GM23248 (cell line): ENCODE measurements around the gene STPG1. TPM values are rescaled to one million over a fixed set of nuclear protein-coding genes. Genes with fewer than 3 reads are reported as not detected.

ENCODE experiments used
- DNase-seq: peaks from one replicate; pipeline ENCODE4 v3.0.0-alpha.2; 2015
- H2AFZ ChIP-seq: fragments of 200-600 bp; sonication (generic); 2 replicates; pipeline ENCODE4 v1.6.1; 2016; ENCODE audit warnings: antibody characterized with exemption
- H3F3A ChIP-seq: fragments of 200-600 bp; sonication (generic); 2 replicates; pipeline ENCODE4 v1.6.1; 2016; ENCODE audit warnings: mild to moderate bottlenecking, antibody characterized with exemption, mixed run types; ENCODE audit not compliant: insufficient read depth
- H3K27ac ChIP-seq: fragments of 200-600 bp; sonication (generic); 2 replicates; pipeline ENCODE4 v1.5.1; 2016; ENCODE audit warnings: mild to moderate bottlenecking
- H3K27me3 ChIP-seq: fragments of 200-600 bp; sonication (generic); replicated peaks from 2 replicates; pipeline ENCODE4 v1.6.1; 2016; ENCODE audit warnings: mild to moderate bottlenecking; ENCODE audit not compliant: insufficient read depth
- H3K36me3 ChIP-seq: fragments of 200-600 bp; sonication (generic); 2 replicates; pipeline ENCODE4 v1.6.1; 2016; ENCODE audit warnings: low read depth, mild to moderate bottlenecking
- H3K4me1 ChIP-seq: fragments of 200-600 bp; sonication (generic); 2 replicates; pipeline ENCODE4 v1.6.1; 2016; ENCODE audit warnings: mild to moderate bottlenecking; ENCODE audit not compliant: insufficient read depth
- H3K4me2 ChIP-seq: fragments of 200-600 bp; sonication (generic); one replicate; pipeline ENCODE4 v1.6.1; 2016; ENCODE audit warnings: mild to moderate bottlenecking; ENCODE audit not compliant: unreplicated experiment
- H3K4me3 ChIP-seq: fragments of 200-600 bp; sonication (generic); 2 replicates; pipeline ENCODE4 v1.5.1; 2016; ENCODE audit warnings: mild to moderate bottlenecking
- H3K79me2 ChIP-seq: fragments of 200-600 bp; sonication (generic); 2 replicates; pipeline ENCODE4 v1.6.1; 2016; ENCODE audit warnings: mild to moderate bottlenecking; ENCODE audit not compliant: insufficient read depth
- H3K9ac ChIP-seq: fragments of 200-600 bp; sonication (generic); 2 replicates; pipeline ENCODE4 v1.6.1; 2016; ENCODE audit warnings: mild to moderate bottlenecking
- H3K9me2 ChIP-seq: fragments of 200-600 bp; sonication (generic); 2 replicates; pipeline ENCODE4 v1.6.1; 2016; ENCODE audit warnings: mixed run types, mild to moderate bottlenecking, moderate library complexity; ENCODE audit not compliant: insufficient read depth
- H3K9me3 ChIP-seq: fragments of 200-600 bp; sonication (generic); one replicate; pipeline ENCODE4 v1.6.1; 2017; ENCODE audit warnings: low read depth
- H4K20me1 ChIP-seq: fragments of 200-600 bp; sonication (generic); 2 replicates; pipeline ENCODE4 v1.6.0; 2016; ENCODE audit not compliant: insufficient read depth
- EZH2 ChIP-seq: fragments of 200-600 bp; sonication (generic); IDR thresholded peaks from 2 replicates; pipeline ENCODE4 v1.6.1; 2018; ENCODE audit warnings: antibody characterized with exemption, mild to moderate bottlenecking; ENCODE audit not compliant: insufficient read depth, poor library complexity, severe bottlenecking
- EZH2phosphoT487 ChIP-seq: fragments of 200-600 bp; sonication (generic); IDR thresholded peaks from 2 replicates; pipeline ENCODE4 v1.6.1; 2018; ENCODE audit warnings: antibody characterized with exemption, moderate library complexity, mild to moderate bottlenecking, low read depth; ENCODE audit not compliant: insufficient read depth
- WGBS, 2 experiments: methylation state at CpG; one replicate each; pipeline ENCODE4 v1.1.6; 2015 to 2017; ENCODE audit warnings: low lambda C conversion rate in 2 of 2, low coverage in 1 of 2; ENCODE audit errors: missing lambda C conversion rate in 2 of 2; 5-methylcytosine and 5-hydroxymethylcytosine counted together
- in situ Hi-C: fragments of 300-500 bp; cut with MboI; formaldehyde crosslinking; loops from 2 replicates; pipeline ENCODE4 v1.15.0; 2020
- polyA plus RNA-seq: library from polyadenylated mRNA; unstranded; fragments of >200 nt; fragmentation: Nextera tagmentation; extraction: Ambion mirVana; gene quantifications from 2 replicates; pipeline ENCODE4 v1.2.1, GENCODE V29; 2016
- total RNA-seq: library from RNA; depleted of rRNA; stranded (reverse); fragments of >200 nt; shearing (Covaris generic); gene quantifications from 2 replicates; pipeline ENCODE4 v1.2.3, GENCODE V29; 2014

Gene STPG1
- total and polyA plus RNA-seq, 2 experiments from 2014 or later, result 7.9 to 9.2 TPM

DNA sequence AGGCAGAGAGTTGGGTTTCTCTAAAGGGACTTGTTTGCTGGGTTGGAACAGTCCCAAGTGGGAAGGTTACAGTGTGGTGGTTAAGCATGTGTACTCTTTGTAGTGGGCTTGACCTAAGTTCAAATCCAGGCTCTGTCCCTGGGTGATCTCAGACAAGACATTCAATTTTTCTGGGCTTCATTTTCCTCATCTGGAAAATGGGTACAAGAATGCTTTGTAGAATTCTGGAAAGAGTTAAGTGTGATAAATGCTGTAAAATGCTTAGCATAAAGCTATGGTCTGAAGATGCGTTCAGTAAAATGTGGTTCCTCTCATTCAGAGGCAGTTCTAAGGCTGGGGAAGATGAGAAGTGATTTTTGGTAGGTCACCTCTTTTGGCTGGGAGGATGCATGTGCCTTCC is 93.6 kb downstream of the STPG1 start:
- no peaks in the 10 kb centered on the region for H3K9me3 ChIP-seq
- in situ Hi-C loops, result no loop called here
- 94 to 100% methylated on average over 1 of the region's 1 CpG for WGBS, 2 experiments
- no peaks in the 10 kb centered on the region for H4K20me1 ChIP-seq
- no peak overlapping the region for H3K9ac ChIP-seq
- H2AFZ ChIP-seq, result no peak overlapping the region
- peaks cover 15% of the 10 kb centered on the region for H3K4me1 ChIP-seq
- no peaks in the 10 kb centered on the region for H3K9me2 ChIP-seq
- no peak overlapping the region for H3K27ac ChIP-seq
- H3K4me2 ChIP-seq, result no peak overlapping the region
- H3F3A ChIP-seq, result peaks cover 13% of the 10 kb centered on the region; the same call in 1 of the 2 replicates
- H3K27me3 ChIP-seq, result peaks cover 26% of the 10 kb centered on the region
- no peak overlapping the region for H3K4me3 ChIP-seq
- H3K36me3 ChIP-seq, result no peaks in the 10 kb centered on the region
- H3K79me2 ChIP-seq, result no peaks in the 10 kb centered on the region
- TF ChIP-seq EZH2phosphoT487 (no peak), EZH2 (no peak)
- no peak for DNase-seq

GRCh38 chr1:24319312-24319863 is 94.2 kb downstream of the STPG1 start, which contains the start of gene GRHL3:
TSS of gene GRHL3 (plus strand) at chr1:24319357. CDS start at chr1:24319552, 195 bp downstream.
- H3K4me3 ChIP-seq, result no peak within 1 kb of the TSS
- H3K4me1 ChIP-seq, result peaks cover 15% of the 10 kb centered on the region
- no peaks in the 10 kb centered on the region for H3K36me3 ChIP-seq
- H4K20me1 ChIP-seq, result no peaks in the 10 kb centered on the region
- H3K9ac ChIP-seq, result no peak within 1 kb of the TSS
- peaks cover 13% of the 10 kb centered on the region; the same call in 1 of the 2 replicates for H3F3A ChIP-seq
- in situ Hi-C loops, result no loop called here
- H3K9me2 ChIP-seq, result no peaks in the 10 kb centered on the region
- no peaks in the 10 kb centered on the region for H3K9me3 ChIP-seq
- peaks cover 26% of the 10 kb centered on the region for H3K27me3 ChIP-seq
- no peak within 1 kb of the TSS for H2AFZ ChIP-seq
- TF ChIP-seq EZH2phosphoT487 (no peak), EZH2 (no peak)
- H3K79me2 ChIP-seq, result no peaks in the 10 kb centered on the region
- peak; percentile 29 for DNase-seq
- no peak within 1 kb of the TSS for H3K4me2 ChIP-seq
- WGBS, 2 experiments, result 23 to 25% methylated on average over 21 of the region's 21 CpGs
- H3K27ac ChIP-seq, result no peak within 1 kb of the TSS

GRCh38 chr1:24318615-24319311 is 94.8 kb downstream of the STPG1 start:
- in situ Hi-C loops, result no loop called here
- Histone ChIP-seq H3K79me2 (no peaks in the 10 kb centered on the region), H3K9me2 (no peaks in the 10 kb centered on the region), H2AFZ (no peak overlapping the region), H3K4me2 (no peak overlapping the region), H3K27me3 (peaks cover 26% of the 10 kb centered on the region), H3K27ac (no peak overlapping the region), H3F3A (peaks cover 13% of the 10 kb centered on the region; the same call in 1 of the 2 replicates), H3K4me3 (no peak overlapping the region), H4K20me1 (no peaks in the 10 kb centered on the region), H3K4me1 (peaks cover 15% of the 10 kb centered on the region), H3K9ac (no peak overlapping the region), H3K9me3 (no peaks in the 10 kb centered on the region), H3K36me3 (no peaks in the 10 kb centered on the region)
- no peak for DNase-seq
- TF ChIP-seq EZH2phosphoT487 (no peak), EZH2 (no peak)
- 46 to 47% methylated on average over 5 of the region's 5 CpGs for WGBS, 2 experiments

DNA sequence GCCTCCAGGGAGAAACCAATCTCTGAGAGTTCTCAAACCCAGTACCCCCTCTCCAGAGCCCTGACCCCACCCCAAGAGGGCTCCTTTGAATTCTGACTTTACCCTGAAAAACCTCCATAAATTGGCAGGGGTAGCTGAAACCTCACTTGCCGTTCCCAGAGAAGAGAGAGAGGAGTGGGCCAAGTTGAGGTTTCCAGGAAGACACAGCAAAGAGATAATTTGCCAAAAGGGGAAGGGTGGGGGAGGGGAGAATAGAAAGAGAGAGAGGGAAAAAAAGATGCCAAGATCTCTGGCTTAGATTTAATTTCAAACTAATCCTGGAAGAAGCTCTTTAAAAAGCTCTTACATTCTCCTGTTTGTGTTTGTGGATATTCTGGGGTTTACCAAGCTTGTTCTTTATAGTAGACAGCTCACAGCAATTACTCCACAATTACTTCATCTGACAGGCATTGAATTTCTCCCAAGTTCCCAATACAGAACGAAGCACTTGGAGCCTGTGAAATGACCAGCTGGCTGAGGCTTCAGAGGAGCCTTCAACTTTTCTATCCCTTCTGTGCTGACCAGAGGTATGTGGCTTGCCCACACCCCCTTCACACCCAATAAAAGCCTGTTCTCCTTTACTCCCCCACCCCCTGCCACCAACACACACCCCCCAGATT is 95.5 kb downstream of the STPG1 start:
- TF ChIP-seq EZH2 (no peak), EZH2phosphoT487 (no peak)

More for the DNA sequence above, 95.5 kb downstream of the STPG1 start:
- H2AFZ ChIP-seq, result no peak overlapping the region
- DNase-seq, result peak; percentile 66
- 11 to 12% methylated on average over 2 of the region's 2 CpGs for WGBS, 2 experiments
- no peaks in the 10 kb centered on the region for H3K9me3 ChIP-seq
- H4K20me1 ChIP-seq, result no peaks in the 10 kb centered on the region
- no peaks in the 10 kb centered on the region for H3K36me3 ChIP-seq
- peaks cover 15% of the 10 kb centered on the region for H3K4me1 ChIP-seq
- no peaks in the 10 kb centered on the region for H3K79me2 ChIP-seq
- no peak overlapping the region for H3K9ac ChIP-seq
- H3K4me2 ChIP-seq, result no peak overlapping the region
- peaks cover 10% of the 10 kb centered on the region; the same call in 1 of the 2 replicates for H3F3A ChIP-seq
- in situ Hi-C loops, result no loop called here
- no peak overlapping the region for H3K4me3 ChIP-seq
- H3K27ac ChIP-seq, result no peak overlapping the region
- H3K27me3 ChIP-seq, result peaks cover 26% of the 10 kb centered on the region
- H3K9me2 ChIP-seq, result no peaks in the 10 kb centered on the region
